Measurements from ENCODE around the gene SH2D4B.

DNA sequence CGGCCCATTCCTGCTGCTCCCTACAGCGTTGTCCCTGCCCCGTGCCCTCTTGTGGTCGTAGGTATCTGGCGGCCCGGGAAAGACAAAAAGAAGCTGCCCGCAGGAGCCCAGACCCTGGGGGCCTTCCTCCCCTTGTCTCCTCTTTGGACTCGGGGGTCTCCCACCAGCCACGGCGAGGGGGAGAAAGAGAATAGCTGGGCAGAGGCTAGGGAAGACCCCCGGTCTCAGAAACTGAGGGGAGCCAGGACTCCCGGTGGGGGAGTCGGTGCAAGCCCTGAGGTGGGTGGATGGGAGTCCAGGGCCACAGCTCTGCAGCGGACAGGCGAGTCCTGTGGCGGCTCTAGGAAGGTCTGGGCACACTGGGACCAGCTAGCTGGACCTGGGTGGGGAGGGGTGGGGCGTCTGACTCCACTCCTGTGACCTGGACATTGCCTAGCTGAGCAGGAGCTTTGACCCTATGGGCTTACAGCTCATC is 1.3 kb upstream of the SH2D4B start:
- TF ChIP-seq CTCF (IDR thresholded peaks at IDR 0.05) (no peak), EP300 (IDR thresholded peaks at IDR 0.05) (no peak)

All from tibial nerve (tissue), 4 donors.